NCI-H146 (cell line): ENCODE results near the gene VPS11.
"Not testable (repeated sequence)": the region's sequence is repeated elsewhere in the genome, so short reads cannot be mapped to it uniquely, and the experiment has no call there.

Source experiments
- DNase-seq: peaks from one replicate; lab custom pipeline; 2025; lab: John Stamatoyannopoulos, UW

The VPS11 gene

GRCh38 chr11:119103161-119103664, 35.6 kb downstream of the VPS11 start:
- DNase-seq, result not testable (repeated sequence)

GRCh38 chr11:119103793-119104192, 36.2 kb downstream of the VPS11 start:
- no peak for DNase-seq

GRCh38 chr11:119106564-119107537, 39.2 kb downstream of the VPS11 start, which contains the start of gene C2CD2L:
Gene C2CD2L, plus strand, starts transcription at chr11:119107344. Its CDS starts 398 bp downstream, at chr11:119107742.
- peak; percentile 94 for DNase-seq

GRCh38 chr11:119107538-119108145, 40.0 kb downstream of the VPS11 start:
- DNase-seq, result peak; percentile 46

GRCh38 chr11:119108146-119108856, 40.7 kb downstream of the VPS11 start:
- DNase-seq, result peak; percentile 82

GRCh38 chr11:119108857-119109221, 41.2 kb downstream of the VPS11 start:
- DNase-seq, result peak; percentile 46

- no peak for DNase-seq
These were observed 42.2 kb downstream of the VPS11 start for GRCh38 chr11:119109843-119110242.

- DNase-seq, result no peak
These were observed 42.8 kb downstream of the VPS11 start for GRCh38 chr11:119110439-119110838.

GRCh38 chr11:119111361-119111925, 43.8 kb downstream of the VPS11 start:
- DNase-seq, result no peak

- DNase-seq, result no peak
These were observed 44.8 kb downstream of the VPS11 start for GRCh38 chr11:119112314-119113020.

- DNase-seq, result no peak
These were observed 46.1 kb downstream of the VPS11 start for GRCh38 chr11:119113716-119114115.

- no peak for DNase-seq
These were observed 46.7 kb downstream of the VPS11 start for GRCh38 chr11:119114351-119114750.

GRCh38 chr11:119115484-119116234, 48.0 kb downstream of the VPS11 start:
- no peak for DNase-seq

- DNase-seq, result no peak
These were observed 48.6 kb downstream of the VPS11 start for GRCh38 chr11:119116235-119116594.

GRCh38 chr11:119116601-119117000, 49.0 kb downstream of the VPS11 start:
- DNase-seq, result no peak

- DNase-seq, result no peak
These were observed 49.5 kb downstream of the VPS11 start for GRCh38 chr11:119117004-119117706.

GRCh38 chr11:119118227-119118626, 50.6 kb downstream of the VPS11 start:
- DNase-seq, result no peak

- no peak for DNase-seq
These were observed 51.3 kb downstream of the VPS11 start for GRCh38 chr11:119118946-119119345.

GRCh38 chr11:119120639-119121007, 53.0 kb downstream of the VPS11 start:
- peak; percentile 82 for DNase-seq
